Suprapubic skin (tissue), 3 donors: Measurements from ENCODE around the gene KLHDC8A.

Source experiments
- CTCF ChIP-seq, 2 donors: fragments of 200-600 bp in 1 of 2; fragments of 450-650 bp in 1 of 2; sonication (generic) in 1 of 2; IDR thresholded peaks; one replicate each; pipeline ENCODE4 v1.5.1; 2016 to 2019; ENCODE audit warnings: antibody characterized with exemption in 2 of 2, mild to moderate bottlenecking in 1 of 2, moderate library complexity in 1 of 2
- EP300 ChIP-seq: sonication (generic); formaldehyde crosslinking; IDR thresholded peaks from one replicate; pipeline ENCODE4 v1.6.1; 2017; ENCODE audit warnings: antibody characterized with exemption
- POLR2A ChIP-seq, 2 donors: fragments of 450-650 bp; IDR thresholded peaks; one replicate each; pipeline ENCODE4 v1.6.1; 2017; ENCODE audit warnings: antibody characterized with exemption in 2 of 2, mild to moderate bottlenecking in 2 of 2, moderate library complexity in 2 of 2

- TF ChIP-seq CTCF (IDR thresholded peaks at IDR 0.05) (no peak), POLR2A (IDR thresholded peaks at IDR 0.05) (no peak), EP300 (no peak)
Measured at GRCh38 chr1:205369701-205370123, 13.0 kb upstream of the KLHDC8A start.
